T-helper 17 cell (primary cell): Measurements from ENCODE around the gene ISG15. TPM values are rescaled to one million over a fixed set of nuclear protein-coding genes. Genes with fewer than 3 reads are reported as not detected.
A peak's percentile ranks its signal among the peaks of the same experiment; 100 is the strongest.

Experiments
- ATAC-seq: fragments of 150-1000 bp; cut with Tn5 transposase; 2 replicates; pipeline ENCODE4 v1.10.0; 2021; ENCODE audit warnings: mild to moderate bottlenecking, moderate library complexity
- DNase-seq, 3 donors: peaks; one replicate each; pipeline versions ENCODE4 v3.0.0 to v3.0.0-alpha.2; 2020 to 2021
- H3K9me3 ChIP-seq: one replicate; pipeline ENCODE4 v1.7.0; 2013; ENCODE audit warnings: low read length, mild to moderate bottlenecking; ENCODE audit not compliant: control insufficient read depth, poor library complexity, severe bottlenecking
- H3K27ac Mint-ChIP-seq: one replicate; pipeline ENCODE4 v1.8.0; 2022; ENCODE audit warnings: mild to moderate bottlenecking, moderate library complexity, mixed read lengths
- H3K27me3 Mint-ChIP-seq: one replicate; pipeline ENCODE4 v1.8.0; 2022; ENCODE audit warnings: mixed read lengths
- H3K36me3 Mint-ChIP-seq: one replicate; pipeline ENCODE4 v1.8.0; 2022; ENCODE audit warnings: low read depth, mixed read lengths
- H3K4me1 Mint-ChIP-seq: one replicate; pipeline ENCODE4 v1.8.0; 2022; ENCODE audit warnings: mild to moderate bottlenecking, mixed read lengths
- H3K4me3 Mint-ChIP-seq: one replicate; pipeline ENCODE4 v1.8.0; 2022; ENCODE audit warnings: mild to moderate bottlenecking, moderate library complexity, mixed read lengths
- total RNA-seq, 4 donors: library from RNA in 2 of 4; stranded (reverse) in 2 of 4; gene quantifications; one replicate each; pipeline ENCODE4 v1.2.3 and lab custom pipeline; 2022 to 2026

Gene ISG15
- total RNA-seq, 2 donors from 2014 or later, result 19.5 to 52.1 TPM

- H3K27ac Mint-ChIP-seq, result no peak overlapping the region
- DNase-seq, result peak; percentile 74 to 81 (median 74)
- no peaks in the 10 kb centered on the region for H3K27me3 Mint-ChIP-seq
- ATAC-seq, result peak; percentile 85
- H3K4me3 Mint-ChIP-seq, result peak overlapping the region; percentile 57
- H3K4me1 Mint-ChIP-seq, result peaks cover 6% of the 10 kb centered on the region
- H3K36me3 Mint-ChIP-seq, result no peaks in the 10 kb centered on the region
- H3K9me3 ChIP-seq, result no peaks in the 10 kb centered on the region
Observed at GRCh38 chr1:1019122-1019999, 6.1 kb downstream of the ISG15 start.

- H3K9me3 ChIP-seq, result no peaks in the 10 kb centered on the region
- Mint-ChIP-seq H3K4me3 (peak within 1 kb of the TSS; percentile 58), H3K27ac (no peak within 1 kb of the TSS), H3K36me3 (no peaks in the 10 kb centered on the region), H3K27me3 (no peaks in the 10 kb centered on the region), H3K4me1 (peaks cover 3% of the 10 kb centered on the region)
- ATAC-seq (peak; percentile 7), DNase-seq (no peak)
Observed at GRCh38 chr1:1020000-1020404, 6.7 kb downstream of the ISG15 start, which contains the start of gene AGRN. Gene AGRN, plus strand, starts transcription at chr1:1020120. Its CDS starts 53 bp downstream, at chr1:1020173.

GRCh38 chr1:1020415-1021009, 7.2 kb downstream of the ISG15 start:
- DNase-seq, result no peak
- no peaks in the 10 kb centered on the region for H3K9me3 ChIP-seq
- no peak overlapping the region for H3K27ac Mint-ChIP-seq
- no peak for ATAC-seq
- H3K27me3 Mint-ChIP-seq, result no peaks in the 10 kb centered on the region
- peak overlapping the region; percentile 56 for H3K4me3 Mint-ChIP-seq
- H3K36me3 Mint-ChIP-seq, result no peaks in the 10 kb centered on the region
- H3K4me1 Mint-ChIP-seq, result peaks cover 3% of the 10 kb centered on the region

- no peaks in the 10 kb centered on the region for H3K27me3 Mint-ChIP-seq
- H3K4me1 Mint-ChIP-seq, result peaks cover 3% of the 10 kb centered on the region
- peak overlapping the region; percentile 56 for H3K4me3 Mint-ChIP-seq
- no peaks in the 10 kb centered on the region for H3K36me3 Mint-ChIP-seq
- no peaks in the 10 kb centered on the region for H3K9me3 ChIP-seq
- no peak overlapping the region for H3K27ac Mint-ChIP-seq
- no peak for DNase-seq
- ATAC-seq, result no peak
Observed at GRCh38 chr1:1021010-1021919, 8.0 kb downstream of the ISG15 start.

- Mint-ChIP-seq H3K4me1 (peaks cover 3% of the 10 kb centered on the region), H3K36me3 (no peaks in the 10 kb centered on the region), H3K27ac (no peak overlapping the region), H3K4me3 (no peak overlapping the region), H3K27me3 (no peaks in the 10 kb centered on the region)
- DNase-seq (no peak), ATAC-seq (no peak)
- no peaks in the 10 kb centered on the region for H3K9me3 ChIP-seq
Observed at GRCh38 chr1:1021920-1022259, 8.6 kb downstream of the ISG15 start.

- H3K9me3 ChIP-seq, result no peaks in the 10 kb centered on the region
- no peaks in the 10 kb centered on the region for H3K4me1 Mint-ChIP-seq
- no peaks in the 10 kb centered on the region for H3K27me3 Mint-ChIP-seq
- H3K27ac Mint-ChIP-seq, result no peak overlapping the region
- H3K4me3 Mint-ChIP-seq, result no peak overlapping the region
- H3K36me3 Mint-ChIP-seq, result no peaks in the 10 kb centered on the region
- ATAC-seq (no peak), DNase-seq (no peak)
Observed at GRCh38 chr1:1022302-1023009, 9.2 kb downstream of the ISG15 start.

- Mint-ChIP-seq H3K4me1 (no peaks in the 10 kb centered on the region), H3K27ac (no peak overlapping the region), H3K4me3 (no peak overlapping the region), H3K36me3 (no peaks in the 10 kb centered on the region), H3K27me3 (no peaks in the 10 kb centered on the region)
- no peak for DNase-seq
- no peak for ATAC-seq
- H3K9me3 ChIP-seq, result no peaks in the 10 kb centered on the region
Observed at GRCh38 chr1:1023700-1024099, 10.4 kb downstream of the ISG15 start.

- no peak for DNase-seq
- Mint-ChIP-seq H3K36me3 (no peaks in the 10 kb centered on the region), H3K27me3 (no peaks in the 10 kb centered on the region), H3K4me3 (no peak overlapping the region), H3K27ac (no peak overlapping the region), H3K4me1 (no peaks in the 10 kb centered on the region)
- no peak for ATAC-seq
- no peaks in the 10 kb centered on the region for H3K9me3 ChIP-seq
Observed at GRCh38 chr1:1024149-1024770, 11.0 kb downstream of the ISG15 start.

GRCh38 chr1:1024771-1025699, 11.7 kb downstream of the ISG15 start:
- H3K4me3 Mint-ChIP-seq, result no peak overlapping the region
- no peak overlapping the region for H3K27ac Mint-ChIP-seq
- no peaks in the 10 kb centered on the region for H3K27me3 Mint-ChIP-seq
- ATAC-seq (no peak), DNase-seq (no peak)
- H3K9me3 ChIP-seq, result no peaks in the 10 kb centered on the region
- no peaks in the 10 kb centered on the region for H3K36me3 Mint-ChIP-seq
- H3K4me1 Mint-ChIP-seq, result no peaks in the 10 kb centered on the region

GRCh38 chr1:1025730-1026129, 12.4 kb downstream of the ISG15 start:
- no peaks in the 10 kb centered on the region for H3K27me3 Mint-ChIP-seq
- H3K4me1 Mint-ChIP-seq, result no peaks in the 10 kb centered on the region
- H3K36me3 Mint-ChIP-seq, result no peaks in the 10 kb centered on the region
- ATAC-seq (no peak), DNase-seq (no peak)
- no peak overlapping the region for H3K4me3 Mint-ChIP-seq
- H3K9me3 ChIP-seq, result no peaks in the 10 kb centered on the region
- no peak overlapping the region for H3K27ac Mint-ChIP-seq

- no peaks in the 10 kb centered on the region for H3K36me3 Mint-ChIP-seq
- H3K27me3 Mint-ChIP-seq, result peaks cover 2% of the 10 kb centered on the region
- H3K4me1 Mint-ChIP-seq, result no peaks in the 10 kb centered on the region
- no peak overlapping the region for H3K27ac Mint-ChIP-seq
- H3K4me3 Mint-ChIP-seq, result no peak overlapping the region
- DNase-seq, result no peak
- no peaks in the 10 kb centered on the region for H3K9me3 ChIP-seq
- ATAC-seq, result peak; percentile 8
Observed at GRCh38 chr1:1026599-1027413, 13.5 kb downstream of the ISG15 start.
